ENCODE data around the gene PRPSAP1.

GRCh38 chr17:76331083-76331482, 22.6 kb downstream of the PRPSAP1 start:
- TF ChIP-seq GATA2 (IDR thresholded peaks at IDR 0.05; ENCODE audit: low read depth, low read length) (no peak), GATA3 (IDR thresholded peaks at IDR 0.05; ENCODE audit: low read depth, low read length) (no peak)
